Fibroblast of lung (primary cell): ENCODE measurements around the gene UTP4. TPM values are rescaled to one million over a fixed set of nuclear protein-coding genes. Genes with fewer than 3 reads are reported as not detected.

Source experiments
- DNase-seq, 2 donors: peaks; one replicate each; pipeline versions ENCODE4 v3.0.0 to v3.0.0-alpha.2; 2010; ENCODE audit warnings: low read depth in 2 of 2
- H2AFZ ChIP-seq: 2 replicates; pipeline ENCODE4 v1.5.1; 2012; ENCODE audit warnings: low read length, control low read depth, inconsistent platforms
- H3K27ac ChIP-seq: 2 replicates; pipeline ENCODE4 v1.5.1; 2011; ENCODE audit warnings: low read length, control low read depth; ENCODE audit not compliant: insufficient read depth
- H3K27me3 ChIP-seq: 2 replicates; pipeline ENCODE4 v1.5.1; 2011; ENCODE audit warnings: mild to moderate bottlenecking, low read length; ENCODE audit not compliant: control insufficient read depth, insufficient read depth
- H3K36me3 ChIP-seq: 2 replicates; pipeline ENCODE4 v1.5.1; 2011; ENCODE audit warnings: low read length; ENCODE audit not compliant: control insufficient read depth, insufficient read depth
- H3K4me1 ChIP-seq: 2 replicates; pipeline ENCODE4 v1.5.1; 2011; ENCODE audit warnings: low read length; ENCODE audit not compliant: control insufficient read depth, insufficient read depth; ENCODE audit errors: extremely low read depth
- H3K4me2 ChIP-seq: 2 replicates; pipeline ENCODE4 v1.5.1; 2011; ENCODE audit warnings: low read length, control low read depth; ENCODE audit not compliant: insufficient read depth; ENCODE audit errors: extremely low read depth
- H3K4me3 ChIP-seq, 4 experiments: fragments of 200-600 bp in 1 of 4; sonication (generic) in 1 of 4; replicated peaks in 1 of 4; 2 replicates each; pipeline ENCODE4 v1.5.1; 2011 to 2016; ENCODE audit warnings: low read length in 4 of 4, low read depth in 3 of 4, mild to moderate bottlenecking in 3 of 4, control low read depth in 2 of 4, inconsistent platforms in 1 of 4, mixed read lengths in 1 of 4; ENCODE audit not compliant: insufficient read depth in 1 of 4; ENCODE audit errors: control extremely low read depth in 1 of 4
- H3K79me2 ChIP-seq: 2 replicates; pipeline ENCODE4 v1.5.1; 2012; ENCODE audit warnings: mild to moderate bottlenecking, low read length, inconsistent platforms; ENCODE audit not compliant: control insufficient read depth, insufficient read depth
- H3K9ac ChIP-seq: 2 replicates; pipeline ENCODE4 v1.5.1; 2011; ENCODE audit warnings: mild to moderate bottlenecking, low read length, control low read depth; ENCODE audit not compliant: insufficient read depth
- H3K9me3 ChIP-seq: 2 replicates; pipeline ENCODE4 v1.5.1; 2012; ENCODE audit warnings: low read depth, low read length; ENCODE audit not compliant: control insufficient read depth, insufficient read depth
- H4K20me1 ChIP-seq: 2 replicates; pipeline ENCODE4 v1.5.1; 2011; ENCODE audit warnings: low read length; ENCODE audit not compliant: control insufficient read depth, insufficient read depth; ENCODE audit errors: extremely low read depth
- CTCF ChIP-seq, 2 donors: IDR thresholded peaks in 1 of 2; conservative IDR thresholded peaks in 1 of 2; 1 replicate in 1 of 2; 2 replicates in 1 of 2; pipeline ENCODE4 v1.5.1; 2011 to 2012; ENCODE audit warnings: low read length in 2 of 2, control low read depth in 1 of 2, inconsistent platforms in 1 of 2, low read depth in 1 of 2, mild to moderate bottlenecking in 1 of 2
- EZH2 ChIP-seq: IDR thresholded peaks from 2 replicates; pipeline ENCODE4 v1.5.1; 2012; ENCODE audit warnings: low read length, control low read depth, mild to moderate bottlenecking; ENCODE audit errors: missing control alignments
- polyA plus RNA-seq, 2 donors: library from polyadenylated mRNA; depleted of rRNA in 1 of 2; stranded (reverse) in 1 of 2; unstranded in 1 of 2; fragments of >200 nt; gene quantifications; 2 replicates each; pipeline ENCODE4 v1.2.1, GENCODE V29; 2011 to 2012; ENCODE audit warnings: missing spikeins in 1 of 2
- total RNA-seq: library from RNA; depleted of rRNA; stranded (reverse); fragments of >200 nt; gene quantifications from 2 replicates; pipeline ENCODE4 v1.2.1, GENCODE V29; 2014

The UTP4 gene
- total and polyA plus RNA-seq, 2 donors (not counting 1 experiment from before 2014, with no cell fraction given): 14.4 to 56.5 TPM

GRCh38 chr16:69209735-69210134 lies 77.3 kb downstream of the UTP4 start:
- no peaks in the 10 kb centered on the region for H3K36me3 ChIP-seq
- H3K9ac ChIP-seq: no peak overlapping the region
- no peak overlapping the region for H3K4me2 ChIP-seq
- no peaks in the 10 kb centered on the region for H4K20me1 ChIP-seq
- no peak for TF ChIP-seq CTCF (conservative IDR thresholded peaks at IDR 0.05 in 1 of 2, IDR thresholded peaks at IDR 0.05 in 1 of 2; ENCODE audit: low read depth in 1 of 2, low read length in 2 of 2)
- no peak for TF ChIP-seq EZH2
- no peak overlapping the region for H2AFZ ChIP-seq
- no peaks in the 10 kb centered on the region for H3K4me1 ChIP-seq
- DNase-seq: no peak
- H3K4me3 ChIP-seq: no peak overlapping the region
- no peaks in the 10 kb centered on the region for H3K27me3 ChIP-seq
- H3K9me3 ChIP-seq: no peaks in the 10 kb centered on the region
- H3K79me2 ChIP-seq: peaks cover 60% of the 10 kb centered on the region
- no peak overlapping the region for H3K27ac ChIP-seq

GRCh38 chr16:69217433-69217832 lies 85.0 kb downstream of the UTP4 start:
- Histone ChIP-seq H3K9me3 (no peaks in the 10 kb centered on the region), H3K9ac (no peak overlapping the region), H3K4me2 (peak overlapping the region; percentile 70), H3K27ac (no peak overlapping the region), H3K79me2 (peaks cover 66% of the 10 kb centered on the region), H3K4me3 (peak overlapping the region in 2 of 4 experiments; percentile 5 to 34), H3K27me3 (no peaks in the 10 kb centered on the region), H3K36me3 (no peaks in the 10 kb centered on the region), H3K4me1 (peaks cover 19% of the 10 kb centered on the region), H2AFZ (no peak overlapping the region), H4K20me1 (no peaks in the 10 kb centered on the region)
- TF ChIP-seq EZH2 (no peak), CTCF (conservative IDR thresholded peaks at IDR 0.05 in 1 of 2, IDR thresholded peaks at IDR 0.05 in 1 of 2; ENCODE audit: low read depth in 1 of 2, low read length in 2 of 2) (no peak)
- DNase-seq: peak; percentile 78 to 80

Other genes starting within 250 kb of the UTP4 start
- 0.26 and 0.33 TPM in 2 replicates for gene HAS3, start 27.0 kb upstream of the UTP4 start, total RNA-seq
- gene HAS3, start 27.0 kb upstream of the UTP4 start, polyA plus RNA-seq: 0.19 and 0.27 TPM in 2 replicates
- gene CHTF8, start 61 bp upstream of the UTP4 start, total RNA-seq: 39.0 and 55.7 TPM in 2 replicates
- gene CHTF8, start 61 bp upstream of the UTP4 start, polyA plus RNA-seq: 74.3 and 83.0 TPM in 2 replicates
- gene SNTB2, start 54.5 kb downstream of the UTP4 start, total RNA-seq: 39.5 and 63.3 TPM in 2 replicates
- 45.3 and 51.8 TPM in 2 replicates for gene SNTB2, start 54.5 kb downstream of the UTP4 start, polyA plus RNA-seq
- gene VPS4A, start 178.7 kb downstream of the UTP4 start, total RNA-seq: 30.0 and 39.8 TPM in 2 replicates
- gene VPS4A, start 178.7 kb downstream of the UTP4 start, polyA plus RNA-seq: 14.5 and 18.4 TPM in 2 replicates
- 13.4 and 14.4 TPM in 2 replicates for gene PDF, start 197.9 kb downstream of the UTP4 start, total RNA-seq
- gene PDF, start 197.9 kb downstream of the UTP4 start, polyA plus RNA-seq: 8.7 and 9.2 TPM in 2 replicates
- 29.2 and 31.1 TPM in 2 replicates for gene COG8, start 206.9 kb downstream of the UTP4 start, total RNA-seq
- gene COG8, start 206.9 kb downstream of the UTP4 start, polyA plus RNA-seq: 20.0 and 26.4 TPM in 2 replicates
- 20.0 and 28.2 TPM in 2 replicates for gene NIP7, start 207.1 kb downstream of the UTP4 start, total RNA-seq
- 13.3 and 19.7 TPM in 2 replicates for gene NIP7, start 207.1 kb downstream of the UTP4 start, polyA plus RNA-seq
- not detected in 2 replicates for gene TMED6, start 219.1 kb downstream of the UTP4 start, total RNA-seq
- 0.08 TPM in 1 of 2 replicates, not detected in the other for gene TMED6, start 219.1 kb downstream of the UTP4 start, polyA plus RNA-seq